ENCODE measurements around the gene AUTS2. TPM values are rescaled to one million over a fixed set of nuclear protein-coding genes. Genes with fewer than 3 reads are reported as not detected.

Gene AUTS2
- polyA plus RNA-seq, 1 donor from 2014 or later: 97.3 TPM

DNA sequence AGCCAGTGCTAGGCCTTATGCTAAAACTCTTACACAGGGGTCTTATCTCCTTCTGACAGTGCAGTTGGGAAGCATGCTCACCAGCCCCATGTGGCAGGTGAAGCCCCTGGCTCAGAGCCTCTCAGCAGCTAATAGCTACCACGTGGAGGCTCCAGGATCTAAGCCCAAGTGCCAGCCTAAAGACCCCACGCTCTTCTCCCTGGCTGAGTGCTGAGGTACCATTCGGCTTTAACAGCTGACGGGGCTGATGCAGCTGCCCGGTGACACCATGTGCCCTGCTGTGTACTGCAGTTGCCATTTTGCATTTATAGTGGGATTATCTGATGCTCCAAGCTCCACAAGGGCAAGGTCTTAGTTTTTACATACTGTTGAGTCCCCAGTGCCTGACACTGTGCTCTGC lies 1017.9 kb downstream of the AUTS2 start:
- no peaks in the 10 kb centered on the region for H3K36me3 ChIP-seq (ENCODE audit: insufficient read depth, low read length)
- TF ChIP-seq REST (IDR thresholded peaks at IDR 0.05; ENCODE audit: borderline replicate concordance) (no peak), EZH2 (IDR thresholded peaks at IDR 0.05; ENCODE audit: borderline replicate concordance, insufficient read depth, low read length, poor library complexity, severe bottlenecking) (no peak), POLR2AphosphoS5 (IDR thresholded peaks at IDR 0.05) (no peak), MXI1 (conservative IDR thresholded peaks at IDR 0.05; ENCODE audit: poor library complexity, severe bottlenecking) (no peak)
- TF ChIP-seq, protein P1, sequence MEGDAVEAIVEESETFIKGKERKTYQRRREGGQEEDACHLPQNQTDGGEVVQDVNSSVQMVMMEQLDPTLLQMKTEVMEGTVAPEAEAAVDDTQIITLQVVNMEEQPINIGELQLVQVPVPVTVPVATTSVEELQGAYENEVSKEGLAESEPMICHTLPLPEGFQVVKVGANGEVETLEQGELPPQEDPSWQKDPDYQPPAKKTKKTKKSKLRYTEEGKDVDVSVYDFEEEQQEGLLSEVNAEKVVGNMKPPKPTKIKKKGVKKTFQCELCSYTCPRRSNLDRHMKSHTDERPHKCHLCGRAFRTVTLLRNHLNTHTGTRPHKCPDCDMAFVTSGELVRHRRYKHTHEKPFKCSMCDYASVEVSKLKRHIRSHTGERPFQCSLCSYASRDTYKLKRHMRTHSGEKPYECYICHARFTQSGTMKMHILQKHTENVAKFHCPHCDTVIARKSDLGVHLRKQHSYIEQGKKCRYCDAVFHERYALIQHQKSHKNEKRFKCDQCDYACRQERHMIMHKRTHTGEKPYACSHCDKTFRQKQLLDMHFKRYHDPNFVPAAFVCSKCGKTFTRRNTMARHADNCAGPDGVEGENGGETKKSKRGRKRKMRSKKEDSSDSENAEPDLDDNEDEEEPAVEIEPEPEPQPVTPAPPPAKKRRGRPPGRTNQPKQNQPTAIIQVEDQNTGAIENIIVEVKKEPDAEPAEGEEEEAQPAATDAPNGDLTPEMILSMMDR (IDR thresholded peaks at IDR 0.05; ENCODE audit: poor library complexity, severe bottlenecking): no peak
- no peaks in the 10 kb centered on the region for H3K9me2 ChIP-seq (ENCODE audit: insufficient read depth, low read length)
- no peak overlapping the region for H3K4me2 ChIP-seq (ENCODE audit: low read length)
- no peak overlapping the region for H3K9ac ChIP-seq (ENCODE audit: low read length)
- H3K4me3 ChIP-seq (ENCODE audit: low read length): no peak overlapping the region
- H3K27me3 ChIP-seq (ENCODE audit: insufficient read depth, low read depth, low read length): no peaks in the 10 kb centered on the region
- H3F3A ChIP-seq (ENCODE audit: insufficient read depth, low read length, poor library complexity, severe bottlenecking): peaks cover 7% of the 10 kb centered on the region
- peak overlapping the region; percentile 92 for H3K27ac ChIP-seq (ENCODE audit: low read length)
- no peaks in the 10 kb centered on the region for H4K20me1 ChIP-seq (ENCODE audit: insufficient read depth)
- H2AFZ ChIP-seq (ENCODE audit: low read depth, low read length): no peak overlapping the region
- peaks cover 96% of the 10 kb centered on the region for H3K79me2 ChIP-seq (replicated peaks; ENCODE audit: insufficient read depth, low read length)
- H3K9me3 ChIP-seq (ENCODE audit: low read length): no peaks in the 10 kb centered on the region

GRCh38 chr7:70616821-70617220 lies 1018.5 kb downstream of the AUTS2 start:
- Histone ChIP-seq H3K27ac (ENCODE audit: low read length) (peak overlapping the region; percentile 38), H3K4me3 (ENCODE audit: low read length) (no peak overlapping the region), H3K36me3 (ENCODE audit: insufficient read depth, low read length) (no peaks in the 10 kb centered on the region), H3K9ac (ENCODE audit: low read length) (no peak overlapping the region), H3K79me2 (replicated peaks; ENCODE audit: insufficient read depth, low read length) (peaks cover 95% of the 10 kb centered on the region), H3K4me2 (ENCODE audit: low read length) (no peak overlapping the region), H3K9me3 (ENCODE audit: low read length) (no peaks in the 10 kb centered on the region), H3K9me2 (ENCODE audit: insufficient read depth, low read length) (no peaks in the 10 kb centered on the region), H3K27me3 (ENCODE audit: insufficient read depth, low read depth, low read length) (no peaks in the 10 kb centered on the region), H4K20me1 (ENCODE audit: insufficient read depth) (no peaks in the 10 kb centered on the region), H3F3A (ENCODE audit: insufficient read depth, low read length, poor library complexity, severe bottlenecking) (peaks cover 7% of the 10 kb centered on the region), H2AFZ (ENCODE audit: low read depth, low read length) (no peak overlapping the region)
- no peak for TF ChIP-seq TAF1 (IDR thresholded peaks at IDR 0.05; ENCODE audit: low read depth)

- peaks cover 7% of the 10 kb centered on the region for H3F3A ChIP-seq (ENCODE audit: insufficient read depth, low read length, poor library complexity, severe bottlenecking)
- no peaks in the 10 kb centered on the region for H3K36me3 ChIP-seq (ENCODE audit: insufficient read depth, low read length)
- H3K4me2 ChIP-seq (ENCODE audit: low read length): no peak overlapping the region
- H3K27ac ChIP-seq (ENCODE audit: low read length): peak overlapping the region; percentile 75
- no peaks in the 10 kb centered on the region for H3K27me3 ChIP-seq (ENCODE audit: insufficient read depth, low read depth, low read length)
- no peaks in the 10 kb centered on the region for H3K9me3 ChIP-seq (ENCODE audit: low read length)
- H3K79me2 ChIP-seq (replicated peaks; ENCODE audit: insufficient read depth, low read length): peaks cover 96% of the 10 kb centered on the region
- H3K9ac ChIP-seq (ENCODE audit: low read length): peak overlapping the region; percentile 56
- no peak for TF ChIP-seq POLR2AphosphoS5 (IDR thresholded peaks at IDR 0.05)
- TF ChIP-seq TAF1 (IDR thresholded peaks at IDR 0.05; ENCODE audit: low read depth): no peak
- H2AFZ ChIP-seq (ENCODE audit: low read depth, low read length): no peak overlapping the region
- H3K9me2 ChIP-seq (ENCODE audit: insufficient read depth, low read length): no peaks in the 10 kb centered on the region
- no peaks in the 10 kb centered on the region for H4K20me1 ChIP-seq (ENCODE audit: insufficient read depth)
- H3K4me3 ChIP-seq (ENCODE audit: low read length): peak overlapping the region; percentile 55
Measured at GRCh38 chr7:70618020-70618551, 1019.8 kb downstream of the AUTS2 start.
